AG08395 (cell line): ENCODE data around the gene NAV2.

ENCODE experiments used
- DNase-seq: peaks from one replicate; pipeline ENCODE4 v3.0.0; 2012; ENCODE audit warnings: mixed read lengths, low spot score

The NAV2 gene

GRCh38 chr11:20090654-20091374, 378.2 kb downstream of the NAV2 start:
- no peak for DNase-seq

- peak; percentile 7 for DNase-seq
These were observed 381.1 kb downstream of the NAV2 start for GRCh38 chr11:20093775-20094174.

GRCh38 chr11:20095189-20095588, 382.6 kb downstream of the NAV2 start:
- no peak for DNase-seq

- DNase-seq = peak; percentile 90
These were observed 384.9 kb downstream of the NAV2 start for GRCh38 chr11:20097319-20098221.

GRCh38 chr11:20099527-20099926, 386.9 kb downstream of the NAV2 start:
- no peak for DNase-seq

GRCh38 chr11:20102397-20102796, 389.8 kb downstream of the NAV2 start:
- no peak for DNase-seq

- DNase-seq = no peak
These were observed 390.6 kb downstream of the NAV2 start for GRCh38 chr11:20103281-20103680.

GRCh38 chr11:20105427-20105826, 392.8 kb downstream of the NAV2 start:
- DNase-seq = no peak

- no peak for DNase-seq
These were observed 397.3 kb downstream of the NAV2 start for GRCh38 chr11:20109731-20110445.

- DNase-seq = peak; percentile 54
These were observed 398.5 kb downstream of the NAV2 start for GRCh38 chr11:20110908-20111669.

GRCh38 chr11:20111871-20112270, 399.2 kb downstream of the NAV2 start:
- DNase-seq = no peak

GRCh38 chr11:20112291-20113148, 399.9 kb downstream of the NAV2 start:
- DNase-seq = peak; percentile 93

GRCh38 chr11:20113149-20113438, 400.5 kb downstream of the NAV2 start:
- DNase-seq = no peak

- peak; percentile 21 for DNase-seq
These were observed 402.0 kb downstream of the NAV2 start for GRCh38 chr11:20114588-20114987.

- no peak for DNase-seq
These were observed 404.2 kb downstream of the NAV2 start for GRCh38 chr11:20116825-20117224.

GRCh38 chr11:20117291-20117690, 404.7 kb downstream of the NAV2 start:
- DNase-seq = no peak

GRCh38 chr11:20118209-20118608, 405.6 kb downstream of the NAV2 start:
- DNase-seq = no peak

GRCh38 chr11:20119315-20119714, 406.7 kb downstream of the NAV2 start:
- DNase-seq = no peak

GRCh38 chr11:20120134-20120925, 407.7 kb downstream of the NAV2 start:
- no peak for DNase-seq

GRCh38 chr11:20122131-20122530, 409.5 kb downstream of the NAV2 start:
- DNase-seq = no peak
